GM12891 (cell line): Measurements from ENCODE around the gene PICALM.

Source experiments
- POLR2A ChIP-seq: IDR thresholded peaks from 2 replicates; pipeline ENCODE4 v1.6.1; 2011; ENCODE audit warnings: low read depth, low read length, control low read depth
- POLR2AphosphoS5 ChIP-seq: IDR thresholded peaks from 2 replicates; pipeline ENCODE4 v1.6.1; 2011; ENCODE audit warnings: low read depth, low read length, control low read depth

DNA sequence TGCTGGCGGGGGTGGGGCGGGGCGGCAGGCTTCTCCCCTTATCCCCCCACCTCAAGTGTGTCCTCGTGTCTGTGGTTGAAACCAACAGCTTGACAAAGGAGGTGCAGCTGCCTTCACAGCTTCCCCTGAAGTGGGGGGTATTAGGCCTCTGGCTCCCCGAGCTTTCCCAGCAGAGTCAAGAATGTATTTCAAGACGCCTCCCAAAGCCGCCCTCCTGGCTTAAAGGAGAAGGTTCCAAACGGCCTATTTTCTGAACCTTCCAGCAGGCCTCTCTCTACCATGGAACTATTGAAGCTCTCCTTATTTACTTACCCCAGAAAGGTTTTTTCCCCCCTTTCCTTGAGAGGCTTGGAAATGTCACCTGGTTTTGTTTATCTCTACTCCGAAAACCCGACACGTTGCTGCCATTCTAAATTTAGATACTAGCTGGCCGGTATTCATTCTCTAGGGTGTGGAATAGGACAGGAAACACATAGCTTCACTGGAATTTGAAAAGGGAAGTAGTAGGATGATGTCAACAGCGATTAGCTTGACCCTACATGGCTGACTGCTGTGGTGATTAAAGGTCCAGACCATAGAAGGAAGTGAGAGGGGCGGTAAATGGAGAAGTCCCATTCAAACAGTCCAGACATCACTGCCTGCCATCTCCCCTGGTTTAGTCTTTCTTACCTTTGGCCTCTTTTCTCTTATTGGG, 671 bp upstream of the PICALM start:
- 0 out of 2 replicates have a peak, but pooled peaks have one; percentile 24 for TF ChIP-seq POLR2A
- no peak; the same call in 1 of the 2 replicates for TF ChIP-seq POLR2AphosphoS5
